Measurements from ENCODE around the gene KLF2. TPM values are rescaled to one million over a fixed set of nuclear protein-coding genes. Genes with fewer than 3 reads are reported as not detected.

Gene KLF2
- total and polyA plus RNA-seq, 10 of the 15 experiments (the other 5 are each of a cell fraction or from before 2014, with no cell fraction given), result 0.16 to 13.7 (median 1.0) TPM

DNA sequence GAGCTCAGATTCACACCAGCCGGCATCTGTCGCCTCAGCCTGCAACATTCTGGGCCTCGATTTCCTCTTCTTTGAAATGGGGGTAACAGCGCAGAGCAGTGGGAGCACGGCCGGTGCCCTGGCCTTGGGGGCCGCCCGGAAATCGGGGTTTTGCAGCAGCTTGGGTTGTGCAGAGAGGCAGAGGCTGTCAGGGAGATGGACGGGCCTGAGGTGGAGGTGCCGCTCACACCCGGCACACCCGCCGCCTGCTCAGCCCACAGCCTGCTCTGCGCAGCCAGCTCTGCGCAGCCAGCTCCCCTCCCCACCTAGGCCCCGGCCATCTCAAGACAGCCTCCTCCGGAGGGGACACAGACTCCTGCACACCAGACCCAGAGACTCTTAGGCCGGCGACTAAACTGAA, 10.6 kb downstream of the KLF2 start:
- H2AFZ ChIP-seq (ENCODE audit: control insufficient read depth, low read depth, low read length), result no peak overlapping the region
- ChIA-PET RAD21 (ENCODE audit: unreplicated experiment) (no interaction called here), SMC1A (ENCODE audit: uncharacterized antibody, unreplicated experiment) (interaction anchor here (0.8 kb wide), 1 partner anchor 47 kb away, joined by 3 read pairs; no protein-coding TSS in a partner anchor), POLR2A (no interaction called here), CTCF (no interaction called here)
- no peak overlapping the region for H3K9ac ChIP-seq (ENCODE audit: control insufficient read depth, insufficient read depth, low read length)
- no peak overlapping the region for H3K4me3 ChIP-seq
- FAIRE-seq, result no peak
- H3K36me3 ChIP-seq (ENCODE audit: control insufficient read depth in 2 of 2, insufficient read depth in 2 of 2, low read length in 1 of 2), result no peaks in the 10 kb centered on the region
- no peak overlapping the region for H3K27ac ChIP-seq (ENCODE audit: control insufficient read depth, insufficient read depth)
- intact Hi-C loops (cut with micrococcal nuclease; ENCODE audit: unreplicated experiment), result no loop called here
- H4K20me1 ChIP-seq (ENCODE audit: control insufficient read depth, insufficient read depth), result no peaks in the 10 kb centered on the region
- 96% methylated on average over 19 of the region's 20 CpGs for WGBS (ENCODE audit: insufficient coverage, insufficient replicate concordance, low lambda C conversion rate, missing lambda C conversion rate)
- no peak for DNase-seq (ENCODE audit: low read depth, low spot score)
- in situ Hi-C loops (cut with MboI), result no loop called here
- no peak overlapping the region for H3K4me2 ChIP-seq (ENCODE audit: control insufficient read depth, insufficient read depth)
- no TSS peak for BruUV-seq (replicated peaks)
- peaks cover 27% of the 10 kb centered on the region for H3K4me1 ChIP-seq (ENCODE audit: control insufficient read depth, insufficient read depth, low read length)
- no peaks in the 10 kb centered on the region for H3K79me2 ChIP-seq (ENCODE audit: control insufficient read depth, insufficient read depth, low read length)
- H3K9me3 ChIP-seq (replicated peaks; ENCODE audit: control insufficient read depth, insufficient read depth, low read length), result no peaks in the 10 kb centered on the region
- no peaks in the 10 kb centered on the region for H3K27me3 ChIP-seq (replicated peaks in 1 of 2; ENCODE audit: control insufficient read depth in 2 of 2, insufficient read depth in 2 of 2, low read length in 1 of 2)
- no peak for TF ChIP-seq CEBPB (IDR thresholded peaks at IDR 0.05; ENCODE audit: borderline replicate concordance in 1 of 2, low read depth in 2 of 2, low read length in 2 of 2)
- ATAC-seq, result no peak

DNA sequence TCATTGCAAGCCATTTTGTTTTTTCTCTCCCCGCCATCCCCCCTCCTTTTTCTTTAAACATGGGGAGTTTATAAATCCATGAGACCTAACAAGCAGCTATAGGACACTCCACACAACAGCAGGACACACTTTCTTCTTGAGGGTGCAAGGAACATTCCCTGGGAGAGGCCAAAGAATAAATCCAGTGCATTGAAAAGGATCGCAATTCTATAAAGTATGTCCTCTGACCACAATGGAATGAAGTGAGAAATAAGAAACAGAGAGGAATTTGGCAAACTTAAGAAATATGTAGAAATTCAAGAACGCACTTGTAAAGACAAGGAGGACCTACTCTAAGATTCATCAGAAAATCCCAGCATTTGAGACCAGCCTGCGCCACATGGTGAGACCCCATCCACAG, 11.9 kb downstream of the KLF2 start:
- TF ChIP-seq ATF7 (IDR thresholded peaks at IDR 0.05; ENCODE audit: low read depth) (no peak), MXI1 (IDR thresholded peaks at IDR 0.05; ENCODE audit: low read depth, low read length) (no peak), RUNX3 (IDR thresholded peaks at IDR 0.05; ENCODE audit: low read length) (no peak)
- TF ChIP-seq, protein P1, sequence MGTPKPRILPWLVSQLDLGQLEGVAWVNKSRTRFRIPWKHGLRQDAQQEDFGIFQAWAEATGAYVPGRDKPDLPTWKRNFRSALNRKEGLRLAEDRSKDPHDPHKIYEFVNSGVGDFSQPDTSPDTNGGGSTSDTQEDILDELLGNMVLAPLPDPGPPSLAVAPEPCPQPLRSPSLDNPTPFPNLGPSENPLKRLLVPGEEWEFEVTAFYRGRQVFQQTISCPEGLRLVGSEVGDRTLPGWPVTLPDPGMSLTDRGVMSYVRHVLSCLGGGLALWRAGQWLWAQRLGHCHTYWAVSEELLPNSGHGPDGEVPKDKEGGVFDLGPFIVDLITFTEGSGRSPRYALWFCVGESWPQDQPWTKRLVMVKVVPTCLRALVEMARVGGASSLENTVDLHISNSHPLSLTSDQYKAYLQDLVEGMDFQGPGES (IDR thresholded peaks at IDR 0.05), result no peak
- DNase-seq (ENCODE audit: low read depth, low spot score), result no peak
- H3K4me1 ChIP-seq (ENCODE audit: control insufficient read depth, insufficient read depth, low read length), result peaks cover 31% of the 10 kb centered on the region
- FAIRE-seq, result no peak
- H3K9me3 ChIP-seq (replicated peaks; ENCODE audit: control insufficient read depth, insufficient read depth, low read length), result no peaks in the 10 kb centered on the region
- WGBS (ENCODE audit: insufficient coverage, insufficient replicate concordance, low lambda C conversion rate, missing lambda C conversion rate), result 97% methylated on average over 4 of the region's 4 CpGs
- no peak overlapping the region for H3K4me3 ChIP-seq
- H3K27ac ChIP-seq (ENCODE audit: control insufficient read depth, insufficient read depth), result no peak overlapping the region
- POLR2A ChIA-PET, result no interaction called here
- H2AFZ ChIP-seq (ENCODE audit: control insufficient read depth, low read depth, low read length), result no peak overlapping the region
- intact Hi-C loops (cut with micrococcal nuclease; ENCODE audit: unreplicated experiment) (no loop called here), in situ Hi-C loops (cut with MboI) (no loop called here)
- no TSS peak for BruUV-seq (replicated peaks)
- RAD21 ChIA-PET (ENCODE audit: unreplicated experiment), result no interaction called here
- H3K4me2 ChIP-seq (ENCODE audit: control insufficient read depth, insufficient read depth), result no peak overlapping the region
- H4K20me1 ChIP-seq (ENCODE audit: control insufficient read depth, insufficient read depth), result no peaks in the 10 kb centered on the region
- no peaks in the 10 kb centered on the region for H3K79me2 ChIP-seq (ENCODE audit: control insufficient read depth, insufficient read depth, low read length)
- ATAC-seq, result no peak
- CTCF ChIA-PET, result no interaction called here
- no peak overlapping the region for H3K9ac ChIP-seq (ENCODE audit: control insufficient read depth, insufficient read depth, low read length)
- SMC1A ChIA-PET (ENCODE audit: uncharacterized antibody, unreplicated experiment), result no interaction called here
- no peaks in the 10 kb centered on the region for H3K36me3 ChIP-seq (ENCODE audit: control insufficient read depth in 2 of 2, insufficient read depth in 2 of 2, low read length in 1 of 2)
- H3K27me3 ChIP-seq (replicated peaks in 1 of 2; ENCODE audit: control insufficient read depth in 2 of 2, insufficient read depth in 2 of 2, low read length in 1 of 2), result no peaks in the 10 kb centered on the region
